ENCODE measurements around the gene ZNF664. TPM values are rescaled to one million over a fixed set of nuclear protein-coding genes. Genes with fewer than 3 reads are reported as not detected.

ZNF664 gene
- total RNA-seq, 2 donors from 2014 or later: 131 to 139 TPM

DNA sequence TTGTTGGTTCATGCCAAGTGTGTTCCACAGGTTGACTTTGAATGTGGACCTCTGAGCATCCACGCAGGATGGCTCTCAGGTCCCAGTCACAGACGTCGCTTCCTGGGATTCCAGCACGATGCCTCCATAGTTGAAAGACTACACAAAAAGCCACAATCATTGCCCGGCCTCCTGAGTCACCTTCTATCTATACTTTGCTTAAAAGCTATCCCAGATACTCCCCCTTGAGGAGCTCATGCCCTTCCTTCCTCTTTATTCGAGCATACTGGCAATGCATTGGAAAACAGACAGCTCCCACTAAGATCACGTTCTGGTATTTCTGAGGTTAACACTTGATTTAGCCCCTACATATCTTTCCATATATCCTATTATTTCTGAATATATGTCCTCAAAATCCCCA lies 40.1 kb downstream of the ZNF664 start:
- TF ChIP-seq, protein P1, sequence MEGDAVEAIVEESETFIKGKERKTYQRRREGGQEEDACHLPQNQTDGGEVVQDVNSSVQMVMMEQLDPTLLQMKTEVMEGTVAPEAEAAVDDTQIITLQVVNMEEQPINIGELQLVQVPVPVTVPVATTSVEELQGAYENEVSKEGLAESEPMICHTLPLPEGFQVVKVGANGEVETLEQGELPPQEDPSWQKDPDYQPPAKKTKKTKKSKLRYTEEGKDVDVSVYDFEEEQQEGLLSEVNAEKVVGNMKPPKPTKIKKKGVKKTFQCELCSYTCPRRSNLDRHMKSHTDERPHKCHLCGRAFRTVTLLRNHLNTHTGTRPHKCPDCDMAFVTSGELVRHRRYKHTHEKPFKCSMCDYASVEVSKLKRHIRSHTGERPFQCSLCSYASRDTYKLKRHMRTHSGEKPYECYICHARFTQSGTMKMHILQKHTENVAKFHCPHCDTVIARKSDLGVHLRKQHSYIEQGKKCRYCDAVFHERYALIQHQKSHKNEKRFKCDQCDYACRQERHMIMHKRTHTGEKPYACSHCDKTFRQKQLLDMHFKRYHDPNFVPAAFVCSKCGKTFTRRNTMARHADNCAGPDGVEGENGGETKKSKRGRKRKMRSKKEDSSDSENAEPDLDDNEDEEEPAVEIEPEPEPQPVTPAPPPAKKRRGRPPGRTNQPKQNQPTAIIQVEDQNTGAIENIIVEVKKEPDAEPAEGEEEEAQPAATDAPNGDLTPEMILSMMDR (conservative IDR thresholded peaks at IDR 0.05): no peak
- 95 to 96% methylated on average over 6 to 7 of the region's 7 CpGs for WGBS, 2 experiments (ENCODE audit: insufficient coverage in 1 of 2, insufficient read length in 1 of 2)
- no peaks in the 10 kb centered on the region for H3K27me3 Mint-ChIP-seq (ENCODE audit: insufficient read depth)
- peaks cover 47% of the 10 kb centered on the region for H3K36me3 Mint-ChIP-seq (ENCODE audit: low read depth)
- no peaks in the 10 kb centered on the region for H3K9me3 ChIP-seq (ENCODE audit: control insufficient read depth, low read length)
- no peak overlapping the region for H3K27ac ChIP-seq (ENCODE audit: low read depth, low read length)
- no peaks in the 10 kb centered on the region for H3K9me3 Mint-ChIP-seq
- peaks cover 9% of the 10 kb centered on the region for H3K4me1 Mint-ChIP-seq
- H3K36me3 ChIP-seq (ENCODE audit: control insufficient read depth, insufficient read depth, low read length): peaks cover 58% of the 10 kb centered on the region
- no peak overlapping the region for H3K4me3 Mint-ChIP-seq
- no peak overlapping the region for H3K9ac ChIP-seq (ENCODE audit: extremely low read depth, low read length, poor library complexity, severe bottlenecking)
- H3K27me3 ChIP-seq (ENCODE audit: control insufficient read depth, insufficient read depth, low read length, poor library complexity, severe bottlenecking): no peaks in the 10 kb centered on the region
- no peak overlapping the region for H3K4me3 ChIP-seq (ENCODE audit: low read length)
- DNase-seq: peak; percentile 31
- no peaks in the 10 kb centered on the region for H3K4me1 ChIP-seq (ENCODE audit: control insufficient read depth, insufficient read depth, low read length)
- H3K27ac Mint-ChIP-seq: no peak overlapping the region

DNA sequence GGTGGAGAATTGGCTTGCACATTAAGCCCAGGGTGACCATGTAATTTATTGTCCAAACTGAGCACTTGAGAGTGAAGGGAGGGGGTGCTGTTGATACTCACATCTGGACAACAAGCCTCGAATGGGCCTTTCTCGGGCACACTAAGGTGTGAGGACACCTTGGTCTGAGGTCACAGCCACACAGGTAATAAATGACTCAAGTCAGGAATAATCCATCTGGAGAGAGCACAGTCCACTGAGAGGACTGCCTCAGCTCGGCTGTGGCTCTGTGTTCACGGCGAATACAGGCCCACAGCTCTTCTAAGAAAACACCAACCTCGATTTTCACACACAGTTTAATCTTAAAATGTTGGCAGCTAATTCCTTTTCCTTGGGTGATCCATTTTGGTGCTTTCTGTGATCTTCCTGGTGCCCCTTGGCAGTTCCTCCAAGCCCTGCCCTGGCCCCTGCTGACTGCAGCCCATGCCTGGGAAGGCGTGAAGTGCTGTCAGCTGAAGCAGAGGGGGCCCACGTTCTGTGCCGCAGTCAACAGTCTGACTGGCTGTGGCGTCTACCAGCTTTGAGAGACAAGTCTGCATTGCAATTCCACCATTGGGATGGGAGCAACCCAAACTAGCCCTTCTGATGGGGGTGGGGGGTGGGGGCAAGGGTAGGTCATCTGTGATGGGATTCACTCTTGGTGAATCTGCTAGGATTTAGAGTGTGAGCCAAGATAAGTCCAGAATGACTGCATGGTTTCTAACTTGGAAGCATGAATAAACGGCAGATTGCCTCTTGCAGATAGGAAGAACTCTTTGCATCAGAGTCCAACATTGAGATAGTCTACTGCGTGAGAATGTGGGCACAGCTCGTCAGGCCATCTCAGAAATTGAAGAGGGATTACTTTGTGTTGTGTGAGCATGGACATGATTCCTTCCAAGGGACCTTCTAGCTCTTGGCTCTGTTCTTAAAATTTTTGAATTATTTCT lies 42.8 kb downstream of the ZNF664 start:
- Mint-ChIP-seq H3K36me3 (ENCODE audit: low read depth) (peaks cover 37% of the 10 kb centered on the region), H3K27me3 (ENCODE audit: insufficient read depth) (no peaks in the 10 kb centered on the region), H3K4me1 (peaks cover 9% of the 10 kb centered on the region), H3K9me3 (no peaks in the 10 kb centered on the region), H3K27ac (no peak overlapping the region), H3K4me3 (no peak overlapping the region)
- H3K27ac ChIP-seq (ENCODE audit: low read depth, low read length): no peak overlapping the region
- peaks cover 47% of the 10 kb centered on the region for H3K36me3 ChIP-seq (ENCODE audit: control insufficient read depth, insufficient read depth, low read length)
- WGBS, 2 experiments (ENCODE audit: insufficient coverage in 1 of 2, insufficient read length in 1 of 2): 85 to 95% methylated on average over 12 to 13 of the region's 13 CpGs
- no peak overlapping the region for H3K4me3 ChIP-seq (ENCODE audit: low read length)
- H3K9ac ChIP-seq (ENCODE audit: extremely low read depth, low read length, poor library complexity, severe bottlenecking): no peak overlapping the region
- peak; percentile 26 for DNase-seq
- no peaks in the 10 kb centered on the region for H3K9me3 ChIP-seq (ENCODE audit: control insufficient read depth, low read length)
- no peaks in the 10 kb centered on the region for H3K27me3 ChIP-seq (ENCODE audit: control insufficient read depth, insufficient read depth, low read length, poor library complexity, severe bottlenecking)
- TF ChIP-seq, protein P1 (conservative IDR thresholded peaks at IDR 0.05): no peak
- no peaks in the 10 kb centered on the region for H3K4me1 ChIP-seq (ENCODE audit: control insufficient read depth, insufficient read depth, low read length)

DNA sequence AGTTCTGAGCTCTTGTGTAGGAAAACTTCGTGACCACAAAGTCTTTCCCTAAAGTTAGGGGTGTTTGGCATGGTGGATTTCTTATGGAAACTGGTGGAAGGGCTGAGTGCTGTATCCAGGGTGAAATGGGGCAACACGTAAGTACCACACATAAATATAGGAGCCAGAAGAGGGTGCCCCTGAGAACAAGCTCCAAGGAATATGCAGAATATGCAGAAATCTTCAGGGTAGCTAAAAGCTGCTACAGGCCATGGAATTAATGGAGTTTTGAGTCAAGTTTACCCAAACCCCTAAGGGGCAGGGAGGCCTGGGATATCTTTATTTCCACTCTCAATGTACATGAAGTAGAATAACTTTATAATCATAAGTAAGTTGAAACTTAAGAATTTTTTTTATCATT lies 44.0 kb downstream of the ZNF664 start:
- Histone ChIP-seq H3K36me3 (ENCODE audit: control insufficient read depth, insufficient read depth, low read length) (peaks cover 35% of the 10 kb centered on the region), H3K9ac (ENCODE audit: extremely low read depth, low read length, poor library complexity, severe bottlenecking) (no peak overlapping the region), H3K9me3 (ENCODE audit: control insufficient read depth, low read length) (peaks cover 3% of the 10 kb centered on the region), H3K4me3 (ENCODE audit: low read length) (no peak overlapping the region), H3K27me3 (ENCODE audit: control insufficient read depth, insufficient read depth, low read length, poor library complexity, severe bottlenecking) (no peaks in the 10 kb centered on the region), H3K4me1 (ENCODE audit: control insufficient read depth, insufficient read depth, low read length) (no peaks in the 10 kb centered on the region), H3K27ac (ENCODE audit: low read depth, low read length) (no peak overlapping the region)
- peak overlapping the region; percentile 23 for H3K27ac Mint-ChIP-seq
- TF ChIP-seq, protein P1 (conservative IDR thresholded peaks at IDR 0.05): no peak
- no peak overlapping the region for H3K4me3 Mint-ChIP-seq
- peaks cover 9% of the 10 kb centered on the region for H3K4me1 Mint-ChIP-seq
- H3K27me3 Mint-ChIP-seq (ENCODE audit: insufficient read depth): no peaks in the 10 kb centered on the region
- peaks cover 29% of the 10 kb centered on the region for H3K36me3 Mint-ChIP-seq (ENCODE audit: low read depth)
- WGBS, 2 experiments (ENCODE audit: insufficient coverage in 1 of 2, insufficient read length in 1 of 2): 71 to 92% methylated on average over 1 to 2 of the region's 2 CpGs
- H3K9me3 Mint-ChIP-seq: peaks cover 3% of the 10 kb centered on the region
- DNase-seq: no peak
